GM12892 (cell line): ENCODE data around the gene POU2F2.

Experiments
- POLR2A ChIP-seq: IDR thresholded peaks from 2 replicates; pipeline ENCODE4 v1.6.1; 2011; ENCODE audit warnings: low read depth, low read length, control low read depth
- POLR2AphosphoS5 ChIP-seq: IDR thresholded peaks from 2 replicates; pipeline ENCODE4 v1.6.1; 2011; ENCODE audit warnings: low read depth, low read length, control low read depth

DNA sequence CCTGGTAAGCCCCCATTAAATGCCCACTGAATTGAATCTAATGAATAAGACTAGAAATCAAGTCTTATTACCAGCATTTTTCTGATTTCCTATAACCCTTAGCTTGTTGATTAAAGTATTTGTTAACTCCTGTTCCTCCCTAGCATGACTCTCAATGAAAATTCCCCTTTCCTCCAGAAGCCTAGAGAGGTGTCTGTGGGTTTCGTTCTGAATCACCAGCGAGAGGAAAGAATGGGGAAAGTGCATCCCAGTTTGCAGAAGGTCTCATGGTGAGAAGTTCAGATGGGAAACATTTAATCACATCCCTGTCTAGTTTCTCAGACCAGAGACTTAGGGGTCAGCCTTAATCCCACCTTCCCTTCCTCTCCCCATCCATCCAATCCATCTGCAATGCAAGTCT, 26.9 kb downstream of the POU2F2 start:
- TF ChIP-seq POLR2A (no peak), POLR2AphosphoS5 (no peak)
